Activated effector memory CD4-positive, alpha-beta T cell treated with Interleukin-2 at 50 U/mL for 16 hours (primary cell): Measurements from ENCODE around the gene HS6ST3.
"Not testable (repeated sequence)": the region's sequence is repeated elsewhere in the genome, so short reads cannot be mapped to it uniquely, and the experiment has no call there.

Experiments
- DNase-seq: peaks from one replicate; pipeline ENCODE4 v3.0.0-alpha.2; 2020

Gene HS6ST3

DNA sequence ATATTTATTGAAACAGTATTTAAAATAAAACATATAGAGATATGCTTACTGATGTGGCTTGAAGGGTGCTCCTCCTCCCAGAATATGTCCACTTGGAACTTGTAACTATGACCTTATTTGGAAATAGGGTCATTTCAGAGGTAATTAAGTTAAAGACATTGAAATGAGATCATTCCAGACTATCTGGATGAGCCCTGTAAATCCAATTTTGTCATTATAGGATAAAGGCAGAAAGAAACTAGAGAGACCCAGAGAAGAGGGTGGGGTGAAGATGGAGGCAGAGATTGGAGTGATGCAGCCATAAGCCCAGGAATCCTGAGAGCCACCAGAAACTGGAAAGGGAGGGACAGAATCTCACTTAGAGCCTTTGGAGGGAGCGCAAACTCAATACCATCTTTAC is 661.2 kb downstream of the HS6ST3 start:
- DNase-seq = no peak

DNA sequence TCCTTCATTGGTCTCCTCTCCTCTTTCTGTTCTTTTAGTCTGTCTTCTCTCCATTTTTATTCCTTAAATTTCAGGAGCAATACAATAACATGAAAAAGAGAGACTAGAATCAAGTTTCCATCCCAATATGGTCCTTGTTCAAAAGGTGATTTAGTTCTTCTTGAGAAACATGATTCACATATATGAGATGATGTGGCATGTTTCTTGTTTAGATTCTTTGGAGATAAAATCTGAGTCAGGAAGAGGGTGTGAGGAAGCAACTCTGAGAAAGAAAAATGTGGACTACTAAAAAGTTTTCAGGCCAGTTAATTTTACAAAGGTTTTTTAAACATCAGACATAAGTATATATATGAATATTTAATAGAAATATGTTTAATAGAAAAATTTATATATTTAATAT is 673.0 kb downstream of the HS6ST3 start:
- DNase-seq = no peak

DNA sequence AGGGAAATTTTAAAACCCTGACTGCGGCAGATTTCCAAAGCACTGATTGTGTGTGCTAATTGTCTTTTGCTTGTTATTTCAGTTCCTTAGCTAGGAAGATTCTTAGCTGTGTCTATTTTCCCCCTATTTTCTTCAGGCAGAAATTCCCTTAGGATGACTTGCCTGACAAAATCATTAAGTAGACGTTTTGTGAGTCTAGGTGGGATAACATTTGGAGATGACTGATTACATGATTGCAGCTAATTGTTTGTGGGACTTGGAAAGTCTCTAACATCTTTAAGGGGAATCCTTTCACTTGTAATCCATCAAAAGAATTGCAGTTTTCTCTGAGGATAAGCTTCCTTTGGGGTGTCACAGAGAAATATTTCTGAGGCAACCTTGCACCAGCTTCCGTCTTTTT is 676.4 kb downstream of the HS6ST3 start:
- DNase-seq = no peak

DNA sequence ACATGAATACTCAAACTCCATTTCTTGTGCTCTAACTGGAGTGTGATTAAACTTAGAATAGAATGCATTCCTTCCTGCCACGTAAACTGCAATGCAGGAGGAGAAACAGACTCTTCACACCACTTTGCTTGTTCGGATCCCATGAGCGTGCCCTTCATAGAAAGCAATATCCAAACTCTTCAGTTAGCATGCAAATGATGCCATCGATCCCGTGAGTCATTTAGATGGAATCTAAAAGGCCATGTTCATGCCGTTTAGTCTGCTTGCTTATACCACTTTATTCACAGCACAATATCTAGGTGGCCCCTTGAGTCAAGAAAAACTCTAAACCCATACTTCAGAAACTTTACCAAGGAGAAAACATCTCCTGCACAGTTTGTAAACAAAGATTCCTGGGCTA is 678.6 kb downstream of the HS6ST3 start:
- no peak for DNase-seq

- no peak for DNase-seq
Measured at GRCh38 chr13:96769874-96770273, 680.0 kb downstream of the HS6ST3 start.

DNA sequence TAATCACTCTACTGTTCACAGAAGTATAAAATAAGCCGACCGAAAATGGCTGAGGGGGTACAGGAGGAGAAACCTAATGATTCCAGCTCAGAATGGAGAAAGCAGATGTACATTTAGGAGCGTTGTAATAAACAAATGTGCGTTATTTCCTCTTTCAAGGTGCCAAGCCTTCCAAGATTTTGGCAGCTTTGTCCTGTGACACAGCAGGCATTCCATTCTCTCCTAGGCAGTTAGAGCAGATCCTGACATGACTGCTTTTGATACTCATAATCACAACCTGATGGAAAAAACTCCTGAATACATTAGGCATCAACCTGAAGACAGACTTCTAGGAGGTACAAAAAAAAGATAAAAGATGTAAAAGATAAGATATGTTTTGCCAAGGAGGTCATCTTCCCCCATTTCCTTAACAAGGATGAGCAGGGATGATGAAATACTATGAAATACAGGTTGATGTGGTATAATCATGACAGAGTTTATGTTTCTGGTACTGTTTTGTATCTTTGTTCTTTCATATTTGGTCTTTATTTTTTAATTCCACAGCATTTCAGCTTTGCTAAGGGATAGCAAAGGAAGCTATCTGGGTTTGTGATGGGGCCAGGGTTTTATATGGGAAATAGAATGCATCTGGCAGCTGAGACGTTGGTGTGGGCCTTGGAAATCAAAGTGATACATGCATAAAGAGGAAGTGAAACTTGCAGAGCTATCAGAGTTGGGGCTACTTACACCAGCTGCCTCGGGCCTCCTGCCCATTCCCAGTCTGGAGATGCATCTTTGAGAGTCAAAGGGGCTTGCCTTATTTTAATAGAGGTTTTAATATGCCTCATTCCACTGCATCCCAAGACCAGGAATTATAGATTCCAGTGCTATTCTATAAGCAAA is 681.8 kb downstream of the HS6ST3 start:
- DNase-seq = no peak

- no peak for DNase-seq
Measured at GRCh38 chr13:96772426-96772825, 682.5 kb downstream of the HS6ST3 start.

GRCh38 chr13:96778302-96778701 is 688.4 kb downstream of the HS6ST3 start:
- DNase-seq = not testable (repeated sequence)

DNA sequence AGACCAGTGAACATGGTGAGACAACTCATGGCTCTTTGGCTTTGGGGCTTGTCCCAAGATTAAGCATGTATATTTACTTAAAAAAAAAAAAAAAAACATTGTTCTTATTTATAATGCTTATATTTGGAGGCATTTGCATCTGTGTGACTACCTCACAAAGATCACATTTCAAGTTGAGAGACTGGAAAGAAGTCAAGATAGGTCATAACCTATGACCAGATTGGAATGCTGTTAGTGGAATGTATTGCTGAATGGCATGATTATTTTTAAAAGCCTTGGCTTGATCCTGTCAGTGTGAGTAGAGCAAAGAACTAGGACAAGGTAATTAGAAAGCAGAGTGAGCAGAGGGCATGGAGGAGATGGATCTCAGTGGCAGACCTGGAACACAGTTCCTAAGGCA is 689.8 kb downstream of the HS6ST3 start:
- no peak for DNase-seq

- DNase-seq = no peak
Measured at GRCh38 chr13:96780105-96780504, 690.2 kb downstream of the HS6ST3 start.

DNA sequence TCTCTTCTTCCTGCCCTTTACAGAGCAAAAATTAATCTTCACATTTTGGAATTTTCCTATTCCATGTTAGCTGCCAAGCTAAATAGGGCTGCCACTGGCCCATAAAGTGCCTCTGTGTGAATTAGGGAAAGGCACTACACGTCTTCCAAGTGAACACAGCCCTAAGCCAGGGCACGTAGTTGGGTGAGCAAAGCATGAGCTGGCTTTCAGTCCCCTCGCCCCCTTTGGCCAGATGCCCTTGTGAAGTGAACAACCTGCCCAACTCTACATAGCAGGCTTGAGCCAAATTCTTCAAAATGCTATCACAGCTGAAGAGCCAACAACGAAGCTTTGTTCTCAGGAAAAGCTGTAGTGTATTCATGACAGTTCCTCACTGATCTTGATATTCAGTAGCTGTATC is 691.2 kb downstream of the HS6ST3 start:
- no peak for DNase-seq

DNA sequence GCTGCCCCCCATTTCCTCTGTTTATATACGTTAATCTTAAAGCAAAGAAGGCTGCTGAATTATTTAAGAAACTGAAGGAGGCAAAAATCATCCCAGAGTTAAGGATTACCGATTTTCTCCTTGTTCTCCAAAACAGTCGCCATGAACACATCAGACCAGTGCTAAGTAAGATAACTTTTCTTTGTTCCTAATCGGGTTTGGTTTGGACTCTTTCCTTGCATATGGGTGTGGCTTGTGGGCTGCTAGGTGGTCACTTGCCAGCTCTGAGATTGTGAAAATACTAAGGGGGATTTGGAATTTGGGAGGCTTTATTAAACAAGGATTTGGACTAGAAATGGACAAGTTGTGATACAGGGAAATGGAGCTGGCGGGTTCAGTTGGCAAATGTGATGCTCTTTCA is 692.3 kb downstream of the HS6ST3 start:
- DNase-seq = no peak

DNA sequence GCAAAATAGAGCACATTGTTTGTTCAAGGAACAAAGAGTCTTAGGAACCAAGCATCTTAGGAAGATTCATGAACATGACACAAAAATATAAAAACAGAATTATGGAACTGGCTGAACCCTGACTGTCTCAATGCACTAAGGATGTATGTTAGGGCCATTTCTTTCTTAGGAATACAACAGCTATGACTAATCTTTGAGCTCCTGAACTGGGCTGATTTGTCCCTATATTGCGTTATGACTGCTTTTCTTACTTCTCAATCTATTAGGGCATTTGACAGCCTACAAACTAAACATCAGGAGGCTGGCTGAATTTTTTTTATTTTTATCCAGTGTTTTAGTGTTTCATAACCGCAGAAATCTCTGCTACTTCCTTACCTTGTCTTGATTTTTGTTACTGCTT is 693.1 kb downstream of the HS6ST3 start:
- DNase-seq = no peak

GRCh38 chr13:96783511-96783910 is 693.6 kb downstream of the HS6ST3 start:
- no peak for DNase-seq

GRCh38 chr13:96785986-96786385 is 696.1 kb downstream of the HS6ST3 start:
- no peak for DNase-seq

DNA sequence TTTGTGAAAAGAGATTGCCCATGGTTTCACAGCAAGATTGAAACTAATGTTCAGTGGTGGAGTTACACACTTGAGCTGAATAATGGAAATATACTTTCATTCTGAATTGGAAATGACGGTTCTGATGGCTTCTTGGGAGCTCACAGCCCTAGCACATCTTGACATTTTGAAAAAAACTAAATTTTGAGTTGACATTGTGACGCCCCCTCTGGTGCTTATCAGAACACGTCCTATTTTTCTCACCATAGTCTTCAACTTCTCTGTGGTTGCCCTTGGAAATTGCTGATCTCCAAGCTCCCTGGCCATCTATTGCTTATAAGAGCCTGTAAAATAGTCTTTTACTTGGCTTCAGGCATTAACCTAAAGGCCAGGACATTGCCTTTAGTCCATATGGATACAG is 702.3 kb downstream of the HS6ST3 start:
- no peak for DNase-seq

DNA sequence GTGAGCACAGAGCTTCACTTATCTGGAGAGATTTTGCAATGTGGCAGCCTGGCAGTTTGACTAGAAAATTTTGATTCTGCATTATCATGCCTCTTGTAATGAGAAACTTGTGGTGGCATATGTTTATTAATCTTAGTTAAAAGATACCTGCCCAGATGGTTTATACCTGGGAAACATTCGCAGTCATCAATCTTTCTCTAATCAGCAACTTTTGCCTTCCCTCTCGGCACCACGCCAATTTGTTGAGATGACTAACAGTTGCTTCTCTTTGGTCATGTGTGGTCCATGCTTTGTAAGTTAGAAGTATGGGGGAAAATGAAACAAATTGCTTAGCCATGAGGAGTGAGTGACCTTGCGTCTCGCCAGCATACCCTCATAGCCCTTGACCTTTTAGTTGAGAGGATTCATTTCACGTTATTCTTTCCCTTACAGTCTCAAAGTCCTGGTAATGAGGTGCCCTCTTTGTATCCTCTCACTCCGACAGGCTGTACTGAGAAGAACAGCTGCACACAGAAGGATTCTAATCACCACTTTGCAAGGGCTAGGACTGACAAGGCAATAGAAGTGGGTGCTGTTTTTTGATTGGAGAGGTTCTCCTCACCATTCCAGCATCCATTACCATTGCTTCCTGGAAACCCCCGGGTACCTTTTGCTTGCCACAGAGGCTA is 703.0 kb downstream of the HS6ST3 start:
- no peak for DNase-seq

DNA sequence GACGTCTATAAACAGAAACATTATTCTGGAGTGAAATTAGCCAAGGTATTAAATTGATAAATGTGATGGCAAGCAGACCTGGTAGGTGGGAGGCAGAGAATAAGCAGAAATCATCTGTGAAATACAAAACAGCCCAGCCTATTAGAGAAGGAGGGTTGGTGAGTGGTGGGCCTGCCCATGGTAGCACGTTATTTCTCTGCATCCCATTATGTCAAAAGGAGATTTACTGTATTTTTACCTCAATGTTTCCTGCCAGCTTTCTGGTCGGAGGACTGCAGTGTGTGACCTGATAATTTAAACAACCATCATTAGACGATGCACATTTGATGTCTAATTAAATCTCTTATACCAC is 703.5 kb downstream of the HS6ST3 start:
- no peak for DNase-seq

DNA sequence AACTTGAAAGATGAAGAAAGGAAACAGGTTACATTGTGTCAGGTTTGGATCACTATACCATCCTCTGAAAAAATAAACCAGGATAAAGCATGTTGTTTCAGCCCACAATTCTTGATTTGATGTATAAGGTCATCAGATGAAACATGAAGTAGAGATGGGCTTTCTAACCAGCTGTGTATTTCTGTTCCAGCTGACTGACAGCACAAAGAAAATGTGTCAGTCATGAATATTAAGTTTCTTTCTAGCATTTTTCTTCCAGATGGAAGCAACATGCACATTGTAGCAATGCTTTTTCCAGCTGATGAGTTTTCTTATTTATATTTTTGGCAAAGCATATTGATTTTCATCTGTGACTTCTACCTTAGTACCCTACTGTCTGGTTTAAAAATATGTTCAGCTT is 704.8 kb downstream of the HS6ST3 start:
- no peak for DNase-seq

GRCh38 chr13:96795670-96796069 is 705.8 kb downstream of the HS6ST3 start:
- DNase-seq = no peak

DNA sequence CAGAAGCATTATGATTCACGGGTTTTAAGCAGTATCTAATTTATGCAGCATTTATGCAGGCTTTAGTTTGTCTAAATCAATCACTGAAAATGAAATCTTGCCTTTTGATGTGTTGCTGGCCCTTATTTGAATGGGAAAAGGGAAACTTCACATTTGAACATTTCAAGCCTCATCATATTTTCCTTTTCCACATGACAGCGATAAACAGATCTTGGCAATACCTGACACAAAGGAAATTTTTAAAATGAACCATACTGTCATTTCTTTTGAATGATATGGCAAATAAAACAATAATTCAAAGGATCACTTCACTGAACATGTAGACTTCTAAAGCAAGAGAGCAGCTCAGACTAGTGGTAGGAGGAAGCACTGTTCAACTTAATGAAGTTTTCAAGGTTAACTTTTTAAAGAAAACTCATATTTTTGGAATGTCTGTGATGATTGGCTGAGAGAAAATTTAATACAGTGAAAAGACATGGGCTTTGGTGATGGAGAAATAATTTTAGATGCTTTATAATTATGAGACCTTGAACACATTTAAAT is 706.3 kb downstream of the HS6ST3 start:
- DNase-seq = no peak

GRCh38 chr13:96797136-96797535 is 707.2 kb downstream of the HS6ST3 start:
- DNase-seq = no peak

GRCh38 chr13:96803456-96804100 is 713.7 kb downstream of the HS6ST3 start:
- DNase-seq = no peak

- no peak for DNase-seq
Measured at GRCh38 chr13:96804174-96804573, 714.3 kb downstream of the HS6ST3 start.
